Pancreas (tissue), 10 donors: ENCODE data around the gene POLA1. TPM values are rescaled to one million over a fixed set of nuclear protein-coding genes. Genes with fewer than 3 reads are reported as not detected.

Experiments used
- ATAC-seq, 4 donors: fragments of 200-7000 bp; cut with Tn5 transposase; one replicate each; pipeline versions ENCODE4 v1.8.0 to v1.9.1; 2020; ENCODE audit warnings: mild to moderate bottlenecking in 4 of 4, moderate library complexity in 4 of 4
- DNase-seq, 6 donors: peaks; one replicate each; pipeline ENCODE4 v3.0.0-alpha.2; 2020
- FAIRE-seq: peaks from 2 replicates; lab custom pipeline; 2012; peaks lifted over from hg19 to GRCh38; lab: Jason Lieb, UNC
- H3K27ac ChIP-seq, 4 donors: fragments of 200-600 bp; sonication (generic); 1 replicate in 3 of 4; 2 replicates in 1 of 4; pipeline versions ENCODE4 v1.5.0 to v1.8.0; 2020
- H3K27me3 ChIP-seq, 4 donors: fragments of 200-600 bp; one replicate each; pipeline ENCODE4 v1.8.0; 2021
- H3K36me3 ChIP-seq, 3 donors: fragments of 200-600 bp; sonication (generic) in 1 of 3; one replicate each; pipeline versions ENCODE4 v1.5.0 to v1.8.0; 2020 to 2021
- H3K4me1 ChIP-seq, 3 donors: fragments of 200-600 bp; one replicate each; pipeline ENCODE4 v1.8.0; 2021
- H3K4me3 ChIP-seq, 4 donors: fragments of 200-600 bp; sonication (generic) in 2 of 4; one replicate each; pipeline versions ENCODE4 v1.5.0 to v1.8.0; 2020 to 2021
- H3K9me3 ChIP-seq, 4 donors: fragments of 200-600 bp; one replicate each; pipeline ENCODE4 v1.8.0; 2021
- CTCF ChIP-seq, 4 donors: fragments of 200-600 bp; sonication (generic) in 3 of 4; IDR thresholded peaks; one replicate each; pipeline versions ENCODE4 v1.5.0 to v1.8.0; 2021; ENCODE audit warnings: antibody characterized with exemption in 4 of 4
- WGBS, 2 donors: extraction: QIAGEN DNeasy Blood & Tissue Kit; methylation state at CpG; one replicate each; pipeline ENCODE4 v1.1.7; 2013; 5-methylcytosine and 5-hydroxymethylcytosine counted together
- intact Hi-C, 3 donors: fragments of 100-400 bp; cut with DNase I; formaldehyde crosslinking; loops; one replicate each; pipeline versions ENCODE4 v1.11.1 to v1.14.2; 2022
- polyA plus RNA-seq, 2 donors: library from polyadenylated mRNA; stranded (reverse); fragments of 200-250 nt; gene quantifications; one replicate each; pipeline ENCODE4 v1.2.3, GENCODE V29; 2013
- total RNA-seq, 6 donors: library from RNA; stranded (reverse); fragmentation: NEBNext Ultra II Directional in 4 of 6; extraction: Animal tissue kit (Norgen Biotek cat#: 25700) in 4 of 6; gene quantifications; one replicate each; pipeline versions ENCODE4 v1.2.1 to v1.2.4, GENCODE V29; 2021 to 2023
- donor health status: healthy with polysubstance abuse.
- donor health status: DM: no; HTN: no; CAD: no; lungs with moderate emphysema.
- donor health status: DM: no; HTN: no; CAD: no.
- donor health status: control.
- donor health status: control.
- donor health status: Bipolar disorder and iron deficiency.
- donor health status: DM: yes; HTN: yes; CAD: no.
- donor health status: DM: no; HTN: no; CAD: no.
- donor health status: DM: no; HTN: no; CAD: no.
- donor health status: DM: yes; HTN: yes; CAD: no.

The POLA1 gene
- total and polyA plus RNA-seq, 8 donors = 1.4 to 6.1 (median 4.4) TPM

GRCh38 chrX:24993879-24994278, 300.2 kb downstream of the POLA1 start:
- ATAC-seq = peak in 1 of 4 donors; percentile 45

DNA sequence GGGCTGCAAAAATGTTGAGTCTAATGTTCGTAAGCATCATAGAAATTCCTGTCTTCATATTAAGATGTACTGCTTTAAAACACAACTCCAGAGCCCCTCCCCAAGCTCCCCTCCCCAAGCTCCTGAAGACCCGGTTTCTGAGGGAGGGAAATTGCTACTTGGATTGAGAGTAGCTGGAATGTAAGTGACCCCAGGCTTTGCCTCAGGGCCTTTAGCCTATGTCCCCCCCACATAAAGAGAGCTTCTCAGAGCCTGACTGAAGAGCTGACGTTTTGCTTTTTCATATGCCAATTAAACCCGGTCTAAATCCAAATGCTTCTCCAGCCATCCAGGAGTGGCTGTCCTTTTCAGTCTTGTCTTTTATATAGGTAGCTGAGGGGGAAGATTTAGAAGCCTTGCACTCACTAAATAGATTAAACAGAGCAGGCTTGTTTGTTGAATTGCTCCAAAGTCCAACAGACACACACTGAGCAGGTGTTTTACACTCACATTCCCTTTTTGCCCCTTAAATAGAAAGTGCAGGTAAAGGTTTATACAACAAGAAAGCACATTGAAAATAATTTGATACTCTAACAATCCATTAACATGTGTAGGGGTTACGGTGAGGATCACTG, 302.5 kb downstream of the POLA1 start:
- no peaks in the 10 kb centered on the region for H3K36me3 ChIP-seq
- no peak overlapping the region for H3K4me3 ChIP-seq
- no peaks in the 10 kb centered on the region for H3K9me3 ChIP-seq
- 51 to 84% methylated on average over 5 of the region's 5 CpGs for WGBS, 2 donors
- H3K27ac ChIP-seq = no peak overlapping the region
- DNase-seq (no peak), ATAC-seq (no peak), FAIRE-seq (no peak)
- H3K4me1 ChIP-seq = no peaks in the 10 kb centered on the region
- no peak for TF ChIP-seq CTCF (IDR thresholded peaks at IDR 0.05)
- intact Hi-C loops = no loop called here
- no peaks in the 10 kb centered on the region for H3K27me3 ChIP-seq

More at GRCh38 chrX:24993879-24994278, 300.2 kb downstream of the POLA1 start:
- Histone ChIP-seq H3K9me3 (no peaks in the 10 kb centered on the region), H3K36me3 (no peaks in the 10 kb centered on the region), H3K27me3 (no peaks in the 10 kb centered on the region), H3K4me3 (no peak overlapping the region), H3K27ac (no peak overlapping the region), H3K4me1 (no peaks in the 10 kb centered on the region)
- TF ChIP-seq CTCF (IDR thresholded peaks at IDR 0.05) = no peak
- FAIRE-seq (no peak), DNase-seq (no peak)
- intact Hi-C loops = no loop called here
- 50 to 95% methylated on average over 8 of the region's 8 CpGs for WGBS, 2 donors

- DNase-seq (no peak), FAIRE-seq (no peak), ATAC-seq (no peak)
- Histone ChIP-seq H3K4me3 (no peak overlapping the region), H3K4me1 (no peaks in the 10 kb centered on the region), H3K27ac (no peak overlapping the region), H3K27me3 (peaks cover 0 to under 1% (median 0%) of the 10 kb centered on the region in 4 donors), H3K36me3 (no peaks in the 10 kb centered on the region), H3K9me3 (no peaks in the 10 kb centered on the region)
- TF ChIP-seq CTCF (IDR thresholded peaks at IDR 0.05) = no peak
- WGBS, 2 donors = 53 to 91% methylated on average over 8 of the region's 8 CpGs
- intact Hi-C loops = no loop called here
Measured at GRCh38 chrX:24999511-24999910, 305.8 kb downstream of the POLA1 start.

DNA sequence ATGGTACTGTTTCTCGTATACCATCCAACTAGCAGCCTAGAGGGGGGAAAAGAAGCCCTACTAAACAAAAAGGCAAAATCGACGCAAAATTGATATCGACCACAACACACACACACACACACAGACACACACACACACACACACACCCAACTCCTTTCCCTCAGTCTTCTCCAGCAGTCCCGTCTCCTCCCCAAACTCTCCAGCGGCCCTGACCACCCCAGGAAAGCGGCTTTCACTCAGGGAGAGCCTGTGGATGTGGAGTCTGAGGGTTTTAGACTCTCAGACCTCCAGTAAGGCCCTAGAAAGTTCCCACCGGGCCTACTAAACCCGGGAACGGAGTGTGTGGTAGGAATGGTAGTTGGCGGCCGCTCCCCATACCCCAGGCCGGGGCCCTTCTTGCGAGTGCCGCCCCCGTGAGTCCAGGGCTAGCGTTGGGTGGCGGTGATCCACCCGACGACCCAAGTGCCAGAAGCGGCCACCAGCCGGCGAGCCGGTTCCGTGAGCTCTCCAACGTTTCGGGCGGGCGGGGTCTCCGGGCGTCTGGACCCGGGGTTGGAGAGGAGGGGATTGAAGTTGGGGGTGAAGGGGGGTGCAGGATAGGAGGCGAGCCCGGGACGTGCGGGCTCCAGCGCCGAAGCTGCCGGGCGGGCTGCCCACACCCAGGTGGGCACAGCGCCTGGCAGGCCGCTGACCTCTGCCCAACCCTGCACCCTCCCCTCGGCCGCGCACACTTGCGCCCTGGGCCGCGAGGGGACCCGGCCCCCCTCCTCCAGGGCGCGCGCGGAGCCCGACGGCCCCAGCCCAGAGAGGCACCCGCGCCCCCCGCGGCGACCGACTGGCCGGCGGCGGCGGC, 308.3 kb downstream of the POLA1 start:
- TF ChIP-seq CTCF (IDR thresholded peaks at IDR 0.05) = no peak
- intact Hi-C loops = no loop called here
- Histone ChIP-seq H3K9me3 (no peaks in the 10 kb centered on the region), H3K27me3 (peaks cover 0 to 25% (median 7%) of the 10 kb centered on the region in 4 donors), H3K36me3 (no peaks in the 10 kb centered on the region), H3K4me1 (peaks cover 0 to 5% (median 2%) of the 10 kb centered on the region in 3 donors), H3K4me3 (peak overlapping the region in 2 of 4 donors; percentile 29 to 41), H3K27ac (no peak overlapping the region)
- FAIRE-seq (no peak), DNase-seq (peak in 1 of 6 donors; percentile 66), ATAC-seq (peak in 1 of 4 donors; percentile 11)
- 39 to 42% methylated on average over 35 to 64 of the region's 65 CpGs for WGBS, 2 donors
